Amniotic epithelial cell (primary cell): ENCODE results near the gene SLCO1B1.
"Not testable (repeated sequence)": the region's sequence is repeated elsewhere in the genome, so short reads cannot be mapped to it uniquely, and the experiment has no call there.

ENCODE experiments used
- DNase-seq: peaks from one replicate; pipeline ENCODE4 v3.0.0-alpha.2; 2010; ENCODE audit warnings: low read depth

The SLCO1B1 gene

GRCh38 chr12:21130998-21131397 is at the start of gene SLCO1B1:
Gene SLCO1B1, plus strand, starts transcription at chr12:21131194. Its CDS starts 10,381 bp downstream, at chr12:21141575.
- no peak for DNase-seq

- DNase-seq = not testable (repeated sequence)
Observed at GRCh38 chr12:21084753-21085152, 46.2 kb upstream of the SLCO1B1 start.

- DNase-seq = no peak
Observed at GRCh38 chr12:21111732-21112131, 19.3 kb upstream of the SLCO1B1 start.

GRCh38 chr12:21113266-21113665 is 17.7 kb upstream of the SLCO1B1 start:
- DNase-seq = no peak

GRCh38 chr12:21117995-21118394 is 13.0 kb upstream of the SLCO1B1 start:
- DNase-seq = no peak

- no peak for DNase-seq
Observed at GRCh38 chr12:21118760-21119159, 12.2 kb upstream of the SLCO1B1 start.

GRCh38 chr12:21129351-21129750 is 1.6 kb upstream of the SLCO1B1 start:
- no peak for DNase-seq

GRCh38 chr12:21129906-21130305 is 1.1 kb upstream of the SLCO1B1 start:
- DNase-seq = no peak

- not testable (repeated sequence) for DNase-seq
Observed at GRCh38 chr12:21137318-21137999, 6.5 kb downstream of the SLCO1B1 start.

GRCh38 chr12:21138016-21138415 is 7.0 kb downstream of the SLCO1B1 start:
- DNase-seq = no peak

- no peak for DNase-seq
Observed at GRCh38 chr12:21144309-21144708, 13.3 kb downstream of the SLCO1B1 start.

- DNase-seq = not testable (repeated sequence)
Observed at GRCh38 chr12:21149861-21150260, 18.9 kb downstream of the SLCO1B1 start.

- DNase-seq = no peak
Observed at GRCh38 chr12:21151184-21151583, 20.2 kb downstream of the SLCO1B1 start.

- DNase-seq = no peak
Observed at GRCh38 chr12:21155522-21156351, 24.7 kb downstream of the SLCO1B1 start.

- no peak for DNase-seq
Observed at GRCh38 chr12:21165048-21165447, 34.1 kb downstream of the SLCO1B1 start.

GRCh38 chr12:21169878-21170472 is 39.0 kb downstream of the SLCO1B1 start:
- peak; percentile 24 for DNase-seq

GRCh38 chr12:21172079-21172478 is 41.1 kb downstream of the SLCO1B1 start:
- no peak for DNase-seq

- no peak for DNase-seq
Observed at GRCh38 chr12:21183721-21184275, 52.8 kb downstream of the SLCO1B1 start.

GRCh38 chr12:21190016-21190415 is 59.0 kb downstream of the SLCO1B1 start:
- no peak for DNase-seq

- DNase-seq = not testable (repeated sequence)
Observed at GRCh38 chr12:21214433-21214832, 83.4 kb downstream of the SLCO1B1 start.

- no peak for DNase-seq
Observed at GRCh38 chr12:21219206-21219605, 88.2 kb downstream of the SLCO1B1 start.

GRCh38 chr12:21220266-21220665 is 89.3 kb downstream of the SLCO1B1 start:
- DNase-seq = no peak

- DNase-seq = no peak
Observed at GRCh38 chr12:21221072-21221471, 90.1 kb downstream of the SLCO1B1 start.
